HCT116 (cell line): ENCODE data around the gene BRD2. TPM values are rescaled to one million over a fixed set of nuclear protein-coding genes. Genes with fewer than 3 reads are reported as not detected.

Experiments used
- ATAC-seq: fragments of 200-7000 bp; cut with Tn5 transposase; 2 replicates; pipeline ENCODE4 v1.9.1; 2020; ENCODE audit warnings: mild to moderate bottlenecking, moderate library complexity
- BruUV-seq: library from RNA; stranded (reverse); fragments of 400-500 nt; replicated peaks from 2 replicates; lab custom pipeline; 2021; lab: Mats Ljungman, UMichigan
- CTCF ChIA-PET: fragments of 300-600 bp; sonication (Branson Sonifier 250); formaldehyde crosslinking; loops from one replicate; lab custom pipeline; 2021; ENCODE audit warnings: antibody characterized with exemption; lab: Charles Lee
- POLR2A ChIA-PET: fragments of 300-600, 350-600 bp; sonication (Branson Sonifier 250); formaldehyde crosslinking; loops from one replicate; lab custom pipeline; 2021; ENCODE audit warnings: antibody characterized with exemption; lab: Charles Lee
- RAD21 ChIA-PET, 2 experiments: fragments of 300-600 bp; sonication (Branson Sonifier 250); formaldehyde crosslinking; loops; one replicate each; lab custom pipeline; 2023; ENCODE audit warnings: low total read pairs in 2 of 2; ENCODE audit not compliant: uncharacterized antibody in 2 of 2, unreplicated experiment in 2 of 2, low non-redundant PET in 1 of 2; lab: Charles Lee
- DNase-seq: peaks from one replicate; pipeline ENCODE4 v3.0.0-alpha.2; 2010; ENCODE audit warnings: low read depth, low spot score
- H2AFZ ChIP-seq: fragments of 200-600 bp; shearing (Covaris generic), sonication (generic); 2 replicates; pipeline ENCODE4 v1.6.1; 2017; ENCODE audit warnings: low read depth, mixed run types, mixed read lengths, antibody characterized with exemption, low read length; ENCODE audit not compliant: poor library complexity, severe bottlenecking
- H3K27ac ChIP-seq: 2 replicates; pipeline ENCODE4 v1.5.1; 2012; ENCODE audit warnings: low read depth, low read length
- H3K27me3 ChIP-seq: fragments of 200-600 bp; sonication (generic); 2 replicates; pipeline ENCODE4 v1.6.1; 2016; ENCODE audit warnings: mixed run types, low read length, mixed read lengths; ENCODE audit not compliant: insufficient read depth
- H3K36me3 ChIP-seq, 2 experiments: fragments of 200-500 bp in 1 of 2; fragments of 200-600 bp in 1 of 2; sonication (Bioruptor generic) in 1 of 2; sonication (generic) in 1 of 2; 2 replicates each; pipeline versions ENCODE4 v1.5.1 to v1.6.1; 2014 to 2016; ENCODE audit warnings: low read length in 2 of 2, inconsistent platforms in 1 of 2, mixed read lengths in 1 of 2, mixed run types in 1 of 2; ENCODE audit not compliant: insufficient read depth in 2 of 2, control insufficient read depth in 1 of 2
- H3K4me1 ChIP-seq, 2 experiments: fragments of 200-600 bp in 1 of 2; sonication (generic) in 1 of 2; 2 replicates each; pipeline versions ENCODE4 v1.5.1 to v1.6.1; 2012 to 2017; ENCODE audit warnings: low read length in 2 of 2, inconsistent platforms in 1 of 2, mild to moderate bottlenecking in 1 of 2, mixed read lengths in 1 of 2, mixed run types in 1 of 2, moderate library complexity in 1 of 2; ENCODE audit not compliant: insufficient read depth in 2 of 2, control insufficient read depth in 1 of 2
- H3K4me2 ChIP-seq: fragments of 200-600 bp; sonication (generic); 2 replicates; pipeline ENCODE4 v1.6.1; 2017; ENCODE audit warnings: mixed run types, low read length, mixed read lengths
- H3K4me3 ChIP-seq, 2 experiments: fragments of 200-600 bp in 1 of 2; sonication (generic) in 1 of 2; replicated peaks in 1 of 2; 2 replicates each; pipeline ENCODE4 v1.5.1; 2011 to 2016; ENCODE audit warnings: low read length in 2 of 2, control low read depth in 1 of 2, low read depth in 1 of 2, mild to moderate bottlenecking in 1 of 2, mixed read lengths in 1 of 2, mixed run types in 1 of 2
- H3K79me2 ChIP-seq: fragments of 200-600 bp; sonication (generic); 2 replicates; pipeline ENCODE4 v1.6.1; 2017; ENCODE audit warnings: mild to moderate bottlenecking, mixed run types, low read length, moderate library complexity, mixed read lengths; ENCODE audit not compliant: insufficient read depth
- H3K9ac ChIP-seq: fragments of 200-600 bp; sonication (generic); 2 replicates; pipeline ENCODE4 v1.6.1; 2016; ENCODE audit warnings: low read length, mixed read lengths
- H3K9me2 ChIP-seq: fragments of 200-600 bp; sonication (generic), shearing (Covaris generic); 2 replicates; pipeline ENCODE4 v1.6.1; 2017; ENCODE audit warnings: mixed run types, mild to moderate bottlenecking, moderate library complexity; ENCODE audit not compliant: insufficient read depth
- H3K9me3 ChIP-seq, 2 experiments: fragments of 200-500 bp in 1 of 2; fragments of 200-600 bp in 1 of 2; sonication (Bioruptor generic) in 1 of 2; sonication (generic) in 1 of 2; 2 replicates each; pipeline ENCODE4 v1.6.1; 2014 to 2017; ENCODE audit warnings: low read length in 2 of 2, mixed read lengths in 2 of 2, inconsistent platforms in 1 of 2, low read depth in 1 of 2, mild to moderate bottlenecking in 1 of 2, mixed run types in 1 of 2, moderate library complexity in 1 of 2; ENCODE audit not compliant: control insufficient read depth in 1 of 2, insufficient read depth in 1 of 2
- H4K20me1 ChIP-seq: fragments of 200-600 bp; sonication (generic), shearing (Covaris generic); 2 replicates; pipeline ENCODE4 v1.6.1; 2017; ENCODE audit warnings: mixed run types, mild to moderate bottlenecking, moderate library complexity; ENCODE audit not compliant: insufficient read depth
- CEBPB ChIP-seq: IDR thresholded peaks from 2 replicates; pipeline ENCODE4 v1.6.1; 2012; ENCODE audit warnings: low read depth
- EZH2 ChIP-seq: fragments of 200-600 bp; sonication (generic); IDR thresholded peaks from 2 replicates; pipeline ENCODE4 v1.6.1; 2017; ENCODE audit warnings: antibody characterized with exemption, mixed run types
- EZH2phosphoT487 ChIP-seq: fragments of 200-600 bp; IDR thresholded peaks from 2 replicates; pipeline ENCODE4 v1.6.1; 2018; ENCODE audit warnings: antibody characterized with exemption, borderline replicate concordance
- JUND ChIP-seq: IDR thresholded peaks from 2 replicates; pipeline ENCODE4 v1.6.1; 2012
- POLR2A ChIP-seq: IDR thresholded peaks from 2 replicates; pipeline ENCODE4 v1.7.0; 2011; ENCODE audit warnings: borderline replicate concordance; ENCODE audit not compliant: insufficient read depth, insufficient read length; ENCODE audit errors: extremely low read depth
- POLR2AphosphoS5 ChIP-seq: IDR thresholded peaks from 2 replicates; pipeline ENCODE4 v1.6.1; 2011; ENCODE audit warnings: mild to moderate bottlenecking, low read depth, low read length, moderate library complexity
- RAD21 ChIP-seq: IDR thresholded peaks from 2 replicates; pipeline ENCODE4 v1.6.1; 2012; ENCODE audit warnings: low read depth, mild to moderate bottlenecking
- REST ChIP-seq: IDR thresholded peaks from 2 replicates; pipeline ENCODE4 v1.6.1; 2012; ENCODE audit warnings: low read depth
- SP1 ChIP-seq: IDR thresholded peaks from 2 replicates; pipeline ENCODE4 v1.6.1; 2012; ENCODE audit warnings: low read depth
- intact Hi-C: fragments of 100-400 bp; cut with micrococcal nuclease; formaldehyde crosslinking; loops from 2 replicates; pipeline ENCODE4 v1.10.0; 2022
- total RNA-seq: library from RNA; stranded (reverse); gene quantifications from one replicate; pipeline ENCODE4 v1.2.1, GENCODE V29; 2021; ENCODE audit not compliant: unreplicated experiment
- TF ChIP-seq, protein P1 (sequence below): IDR thresholded peaks from 2 replicates; pipeline ENCODE4 v1.6.1; 2012

The BRD2 gene
- total RNA-seq, 1 experiment from 2014 or later: 260 TPM

GRCh38 chr6:32935551-32936238 is 32.7 kb upstream of the BRD2 start:
- H3K4me3 ChIP-seq: no peak overlapping the region
- H3K4me1 ChIP-seq: peaks cover 0 to 5% of the 10 kb centered on the region in 2 experiments; a peak in 2 of 4 replicates
- ATAC-seq: no peak
- H4K20me1 ChIP-seq: no peaks in the 10 kb centered on the region
- no peak for DNase-seq
- H3K36me3 ChIP-seq: no peaks in the 10 kb centered on the region
- H3K9me3 ChIP-seq: no peaks in the 10 kb centered on the region
- no peaks in the 10 kb centered on the region for H3K9me2 ChIP-seq
- no peaks in the 10 kb centered on the region for H3K27me3 ChIP-seq
- ChIA-PET POLR2A (no interaction called here), RAD21 (no interaction called here), CTCF (no interaction called here)
- BruUV-seq: no TSS peak
- H3K27ac ChIP-seq: no peak overlapping the region
- intact Hi-C loops: no loop called here
- TF ChIP-seq CEBPB (no peak), SP1 (no peak), EZH2phosphoT487 (no peak), EZH2 (no peak), POLR2AphosphoS5 (no peak), POLR2A (no peak), JUND (no peak), RAD21 (no peak), REST (no peak)
- TF ChIP-seq, protein P1, sequence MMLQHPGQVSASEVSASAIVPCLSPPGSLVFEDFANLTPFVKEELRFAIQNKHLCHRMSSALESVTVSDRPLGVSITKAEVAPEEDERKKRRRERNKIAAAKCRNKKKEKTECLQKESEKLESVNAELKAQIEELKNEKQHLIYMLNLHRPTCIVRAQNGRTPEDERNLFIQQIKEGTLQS: no peak
- H3K4me2 ChIP-seq: no peak overlapping the region
- no peaks in the 10 kb centered on the region for H3K79me2 ChIP-seq
- H3K9ac ChIP-seq: no peak overlapping the region
- no peak overlapping the region for H2AFZ ChIP-seq
